Astrocyte of the spinal cord (primary cell): ENCODE results near the gene POFUT2.

ENCODE experiments used
- DNase-seq: peaks from one replicate; pipeline ENCODE4 v3.0.0; 2011; ENCODE audit warnings: low read depth, low spot score
- H3K4me3 ChIP-seq: 2 replicates; pipeline ENCODE4 v1.5.1; 2011; ENCODE audit warnings: low read depth, mild to moderate bottlenecking, low read length, moderate library complexity
- in situ Hi-C: cut with HindIII; loops from 2 replicates; pipeline ENCODE4 v1.10.0; 2017; ENCODE audit warnings: low sequenced_read_pairs
- TF ChIP-seq, protein P1 (sequence below): IDR thresholded peaks from 2 replicates; pipeline ENCODE4 v1.5.1; 2012; ENCODE audit warnings: low read depth, mild to moderate bottlenecking, low read length, inconsistent platforms

POFUT2 gene

DNA sequence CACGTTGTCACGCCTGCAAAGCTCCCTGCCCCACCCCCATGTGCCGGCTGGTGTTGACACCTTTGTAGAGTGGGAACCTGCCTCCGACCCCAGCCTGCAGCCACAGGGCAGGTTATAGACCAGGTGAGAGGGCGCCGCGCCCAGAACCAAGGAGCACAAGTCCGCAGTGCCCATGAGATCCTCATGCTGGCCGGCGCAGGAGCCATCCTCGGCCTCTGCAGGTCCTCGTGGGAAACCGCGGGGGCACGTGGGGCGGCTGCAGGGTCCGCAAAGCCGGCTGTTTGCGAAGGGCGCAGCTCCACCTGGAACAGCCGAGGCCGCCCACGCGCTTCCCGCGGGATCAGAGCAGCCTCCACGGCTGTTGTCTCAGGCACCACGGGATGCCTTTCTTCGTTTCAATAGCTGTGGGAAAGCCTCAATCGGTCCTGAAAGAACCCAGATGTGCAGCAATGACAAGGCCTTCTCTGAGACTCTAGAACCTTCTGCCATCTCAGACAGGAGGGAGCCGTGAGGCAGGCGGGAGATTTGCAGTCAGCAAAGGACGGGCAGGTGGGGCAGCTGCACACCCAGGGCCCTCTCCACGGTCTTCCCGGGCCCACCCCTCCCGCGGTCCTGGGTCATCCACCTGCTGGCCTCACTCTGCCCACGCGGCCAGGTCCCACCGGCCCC, 29.9 kb downstream of the POFUT2 start:
- TF ChIP-seq, protein P1, sequence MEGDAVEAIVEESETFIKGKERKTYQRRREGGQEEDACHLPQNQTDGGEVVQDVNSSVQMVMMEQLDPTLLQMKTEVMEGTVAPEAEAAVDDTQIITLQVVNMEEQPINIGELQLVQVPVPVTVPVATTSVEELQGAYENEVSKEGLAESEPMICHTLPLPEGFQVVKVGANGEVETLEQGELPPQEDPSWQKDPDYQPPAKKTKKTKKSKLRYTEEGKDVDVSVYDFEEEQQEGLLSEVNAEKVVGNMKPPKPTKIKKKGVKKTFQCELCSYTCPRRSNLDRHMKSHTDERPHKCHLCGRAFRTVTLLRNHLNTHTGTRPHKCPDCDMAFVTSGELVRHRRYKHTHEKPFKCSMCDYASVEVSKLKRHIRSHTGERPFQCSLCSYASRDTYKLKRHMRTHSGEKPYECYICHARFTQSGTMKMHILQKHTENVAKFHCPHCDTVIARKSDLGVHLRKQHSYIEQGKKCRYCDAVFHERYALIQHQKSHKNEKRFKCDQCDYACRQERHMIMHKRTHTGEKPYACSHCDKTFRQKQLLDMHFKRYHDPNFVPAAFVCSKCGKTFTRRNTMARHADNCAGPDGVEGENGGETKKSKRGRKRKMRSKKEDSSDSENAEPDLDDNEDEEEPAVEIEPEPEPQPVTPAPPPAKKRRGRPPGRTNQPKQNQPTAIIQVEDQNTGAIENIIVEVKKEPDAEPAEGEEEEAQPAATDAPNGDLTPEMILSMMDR: no peak
- in situ Hi-C loops: no loop called here

GRCh38 chr21:45256912-45257672, 30.6 kb downstream of the POFUT2 start:
- in situ Hi-C loops: no loop called here
- TF ChIP-seq, protein P1: no peak
- DNase-seq: no peak
- no peak overlapping the region for H3K4me3 ChIP-seq

More for the DNA sequence above, 29.9 kb downstream of the POFUT2 start:
- H3K4me3 ChIP-seq: no peak overlapping the region
- no peak for DNase-seq

GRCh38 chr21:45256021-45256911, 31.4 kb downstream of the POFUT2 start:
- H3K4me3 ChIP-seq: no peak overlapping the region
- TF ChIP-seq, protein P1: no peak
- DNase-seq: no peak
- in situ Hi-C loops: no loop called here

DNA sequence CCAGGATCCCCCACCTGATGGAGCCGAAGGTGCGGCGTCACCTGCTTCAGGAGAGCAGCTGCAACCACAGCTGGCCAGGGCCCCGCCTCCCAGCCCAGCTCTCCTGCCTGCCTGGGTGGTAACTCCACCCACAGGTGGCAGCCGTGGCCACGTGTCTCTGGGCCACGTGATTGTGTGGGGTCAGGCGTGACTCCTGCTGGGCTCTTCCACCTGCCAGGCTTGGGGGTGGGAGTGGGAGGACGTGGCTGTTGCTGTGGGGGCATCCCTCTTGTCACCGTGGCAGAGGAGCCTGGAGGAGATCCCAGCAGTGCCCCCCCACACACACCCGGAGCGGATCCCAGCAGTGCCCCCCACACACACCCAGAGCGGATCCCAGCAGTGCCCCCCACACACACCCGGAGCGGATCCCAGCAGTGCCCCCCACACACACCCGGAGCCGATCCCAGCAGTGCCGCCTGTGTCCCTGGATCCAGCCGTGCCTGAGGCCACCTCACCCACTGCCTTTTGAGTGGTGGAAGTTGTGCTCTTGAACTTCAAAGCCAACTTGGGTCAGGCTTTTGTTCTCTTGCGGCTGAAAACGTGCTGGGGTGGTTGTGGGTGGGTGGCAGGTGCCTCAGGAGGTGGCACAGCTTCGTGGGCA, 32.2 kb downstream of the POFUT2 start:
- TF ChIP-seq, protein P1: no peak
- no peak for DNase-seq
- in situ Hi-C loops: no loop called here
- H3K4me3 ChIP-seq: no peak overlapping the region

DNA sequence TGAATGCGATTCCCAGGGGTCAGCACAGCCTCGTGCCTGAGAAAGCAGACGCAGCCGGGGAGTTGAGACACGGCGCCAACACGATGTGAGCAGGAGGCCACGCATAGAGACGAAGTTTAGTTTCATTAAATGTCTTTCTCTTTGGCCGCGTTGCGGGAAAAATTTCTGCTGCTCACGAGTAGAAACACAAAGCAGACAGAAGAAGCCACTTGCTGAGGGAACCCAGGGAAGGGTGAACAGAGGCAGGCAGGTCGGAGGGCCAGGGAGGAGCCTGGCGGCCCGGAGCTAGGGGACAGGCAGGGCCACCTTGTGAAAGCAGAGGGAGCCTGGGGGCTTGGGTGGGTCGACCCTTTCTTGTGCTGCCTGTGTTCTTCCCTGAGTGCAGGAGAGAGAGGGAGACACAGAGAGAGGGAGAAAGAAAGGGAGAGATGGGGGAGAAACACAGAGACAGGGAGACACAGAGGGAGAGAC, 33.2 kb downstream of the POFUT2 start:
- no peak overlapping the region for H3K4me3 ChIP-seq
- DNase-seq: no peak
- TF ChIP-seq, protein P1: no peak
- in situ Hi-C loops: no loop called here
